Astrocyte (in vitro differentiated cells and primary cell): ENCODE results near the gene KHDC1L. TPM values are rescaled to one million over a fixed set of nuclear protein-coding genes. Genes with fewer than 3 reads are reported as not detected.
"Not testable (repeated sequence)": the region's sequence is repeated elsewhere in the genome, so short reads cannot be mapped to it uniquely, and the experiment has no call there.

Source experiments
- DNase-seq: peaks from one replicate; pipeline ENCODE4 v3.0.0-alpha.2; 2010; ENCODE audit warnings: low read depth
- FAIRE-seq: peaks from 2 replicates; lab custom pipeline; 2011; peaks lifted over from hg19 to GRCh38; lab: Jason Lieb, UNC
- H2AFZ ChIP-seq: 2 replicates; pipeline ENCODE4 v1.6.0; 2012; ENCODE audit warnings: low read depth, low read length, inconsistent platforms
- H3K27ac ChIP-seq: 2 replicates; pipeline ENCODE4 v1.5.1; 2011; ENCODE audit warnings: low read depth, low read length, inconsistent platforms
- H3K27me3 ChIP-seq: 2 replicates; pipeline ENCODE4 v1.6.0; 2011; ENCODE audit warnings: low read length, inconsistent platforms; ENCODE audit not compliant: insufficient read depth
- H3K36me3 ChIP-seq: 2 replicates; pipeline ENCODE4 v1.5.1; 2011; ENCODE audit warnings: low read length, inconsistent platforms; ENCODE audit not compliant: insufficient read depth
- H3K4me1 ChIP-seq: 2 replicates; pipeline ENCODE4 v1.5.1; 2011; ENCODE audit warnings: low read length, inconsistent platforms; ENCODE audit not compliant: insufficient read depth
- H3K4me2 ChIP-seq: 2 replicates; pipeline ENCODE4 v1.6.0; 2012; ENCODE audit warnings: low read length, inconsistent platforms
- H3K4me3 ChIP-seq: 2 replicates; pipeline ENCODE4 v1.5.1; 2011; ENCODE audit warnings: low read depth, mild to moderate bottlenecking, low read length, inconsistent platforms; ENCODE audit not compliant: insufficient read depth
- H3K79me2 ChIP-seq: 2 replicates; pipeline ENCODE4 v1.6.0; 2012; ENCODE audit warnings: mild to moderate bottlenecking, low read length, inconsistent platforms; ENCODE audit not compliant: insufficient read depth
- H3K9ac ChIP-seq: 2 replicates; pipeline ENCODE4 v1.6.0; 2012; ENCODE audit warnings: mild to moderate bottlenecking, low read length, inconsistent platforms
- H3K9me3 ChIP-seq: 2 replicates; pipeline ENCODE4 v1.5.1; 2012; ENCODE audit warnings: low read depth, mild to moderate bottlenecking, low read length, inconsistent platforms; ENCODE audit not compliant: insufficient read depth
- H4K20me1 ChIP-seq: 2 replicates; pipeline ENCODE4 v1.6.0; 2012; ENCODE audit warnings: low read length, inconsistent platforms; ENCODE audit not compliant: insufficient read depth
- H3K27ac Mint-ChIP-seq: one replicate; pipeline ENCODE4 v1.8.0; 2021; ENCODE audit warnings: mild to moderate bottlenecking, mixed read lengths; ENCODE audit not compliant: unreplicated experiment
- H3K27me3 Mint-ChIP-seq: one replicate; pipeline ENCODE4 v1.8.0; 2021; ENCODE audit warnings: low read depth, mixed read lengths; ENCODE audit not compliant: unreplicated experiment
- H3K36me3 Mint-ChIP-seq: one replicate; pipeline ENCODE4 v1.8.0; 2021; ENCODE audit warnings: low read depth, mixed read lengths; ENCODE audit not compliant: unreplicated experiment
- H3K4me1 Mint-ChIP-seq: one replicate; pipeline ENCODE4 v1.8.0; 2021; ENCODE audit warnings: low read depth, mixed read lengths; ENCODE audit not compliant: unreplicated experiment
- H3K4me3 Mint-ChIP-seq: one replicate; pipeline ENCODE4 v1.8.0; 2021; ENCODE audit warnings: mild to moderate bottlenecking, moderate library complexity, mixed read lengths; ENCODE audit not compliant: unreplicated experiment
- H3K9me3 Mint-ChIP-seq: one replicate; pipeline ENCODE4 v1.8.0; 2021; ENCODE audit warnings: mild to moderate bottlenecking, mixed read lengths; ENCODE audit not compliant: unreplicated experiment
- EZH2 ChIP-seq: IDR thresholded peaks from 2 replicates; pipeline ENCODE4 v1.6.1; 2012; ENCODE audit warnings: mild to moderate bottlenecking, low read length, inconsistent platforms; ENCODE audit not compliant: insufficient read depth
- total RNA-seq: library from RNA; stranded (reverse); gene quantifications from 2 replicates; pipeline ENCODE4 v1.2.1, GENCODE V29; 2021
- TF ChIP-seq, protein P1 (sequence below): IDR thresholded peaks from 2 replicates; pipeline ENCODE4 v1.5.1; 2011; ENCODE audit warnings: low read depth, mild to moderate bottlenecking, inconsistent platforms, low read length, moderate library complexity; ENCODE audit not compliant: insufficient read depth

Gene KHDC1L
- total RNA-seq, 1 donor from 2014 or later, result not detected

DNA sequence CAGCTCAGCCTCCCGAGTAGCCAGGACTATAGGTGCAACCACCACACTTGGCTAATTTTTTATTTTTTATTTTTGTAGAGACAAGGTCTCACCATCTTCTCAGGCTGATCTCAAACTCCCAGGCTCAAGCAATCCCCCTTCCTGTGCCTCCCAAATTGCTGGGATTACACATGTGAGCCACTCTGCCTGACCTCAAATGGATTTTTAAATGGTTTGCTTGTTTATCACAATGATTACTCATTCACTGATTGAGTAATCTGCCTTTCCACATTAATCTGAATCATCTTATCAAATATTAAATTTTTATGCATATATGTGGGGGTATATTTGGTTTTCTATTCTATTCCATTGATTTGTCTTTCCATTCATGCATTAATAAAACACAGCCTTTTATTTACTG lies 9.4 kb upstream of the KHDC1L start:
- H3K27ac Mint-ChIP-seq, result no peak overlapping the region
- H3K9me3 Mint-ChIP-seq, result no peaks in the 10 kb centered on the region
- Histone ChIP-seq H3K27ac (no peak overlapping the region), H3K27me3 (no peaks in the 10 kb centered on the region), H3K4me2 (no peak overlapping the region), H3K36me3 (no peaks in the 10 kb centered on the region), H3K79me2 (no peaks in the 10 kb centered on the region), H4K20me1 (no peaks in the 10 kb centered on the region), H3K9me3 (no peaks in the 10 kb centered on the region), H3K4me3 (no peak overlapping the region), H3K9ac (no peak overlapping the region), H3K4me1 (no peaks in the 10 kb centered on the region), H2AFZ (no peak overlapping the region)
- H3K36me3 Mint-ChIP-seq, result no peaks in the 10 kb centered on the region
- H3K27me3 Mint-ChIP-seq, result no peaks in the 10 kb centered on the region
- no peak overlapping the region for H3K4me3 Mint-ChIP-seq
- H3K4me1 Mint-ChIP-seq, result no peaks in the 10 kb centered on the region
- TF ChIP-seq, protein P1, sequence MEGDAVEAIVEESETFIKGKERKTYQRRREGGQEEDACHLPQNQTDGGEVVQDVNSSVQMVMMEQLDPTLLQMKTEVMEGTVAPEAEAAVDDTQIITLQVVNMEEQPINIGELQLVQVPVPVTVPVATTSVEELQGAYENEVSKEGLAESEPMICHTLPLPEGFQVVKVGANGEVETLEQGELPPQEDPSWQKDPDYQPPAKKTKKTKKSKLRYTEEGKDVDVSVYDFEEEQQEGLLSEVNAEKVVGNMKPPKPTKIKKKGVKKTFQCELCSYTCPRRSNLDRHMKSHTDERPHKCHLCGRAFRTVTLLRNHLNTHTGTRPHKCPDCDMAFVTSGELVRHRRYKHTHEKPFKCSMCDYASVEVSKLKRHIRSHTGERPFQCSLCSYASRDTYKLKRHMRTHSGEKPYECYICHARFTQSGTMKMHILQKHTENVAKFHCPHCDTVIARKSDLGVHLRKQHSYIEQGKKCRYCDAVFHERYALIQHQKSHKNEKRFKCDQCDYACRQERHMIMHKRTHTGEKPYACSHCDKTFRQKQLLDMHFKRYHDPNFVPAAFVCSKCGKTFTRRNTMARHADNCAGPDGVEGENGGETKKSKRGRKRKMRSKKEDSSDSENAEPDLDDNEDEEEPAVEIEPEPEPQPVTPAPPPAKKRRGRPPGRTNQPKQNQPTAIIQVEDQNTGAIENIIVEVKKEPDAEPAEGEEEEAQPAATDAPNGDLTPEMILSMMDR, result no peak
- no peak for TF ChIP-seq EZH2
- DNase-seq, result peak; percentile 52
- FAIRE-seq, result no peak

DNA sequence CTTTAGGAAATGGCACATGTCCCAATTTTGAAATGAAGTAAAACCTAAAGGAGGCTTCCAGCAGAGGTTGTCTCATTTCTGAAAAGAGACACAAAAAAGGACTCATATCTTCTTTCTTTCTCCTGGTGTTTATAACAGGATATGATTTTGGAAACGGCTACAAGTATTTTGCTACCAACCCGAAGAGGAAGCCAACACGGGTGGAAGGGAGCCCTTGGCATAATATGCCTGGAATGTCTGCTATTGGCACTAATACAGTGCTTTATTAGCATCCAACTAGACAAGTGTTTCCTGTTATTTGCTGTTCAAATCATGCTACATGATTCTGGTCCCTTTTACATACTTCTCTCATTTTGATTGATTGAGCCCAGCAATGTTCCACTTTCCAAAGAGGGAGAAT lies 8.7 kb upstream of the KHDC1L start:
- not testable (repeated sequence) for DNase-seq, H3K27me3 ChIP-seq, H2AFZ ChIP-seq, H3K79me2 ChIP-seq, H3K4me1 Mint-ChIP-seq, H3K4me2 ChIP-seq, H3K9ac ChIP-seq, H3K36me3 ChIP-seq, H3K4me1 ChIP-seq, H3K4me3 Mint-ChIP-seq, H3K9me3 Mint-ChIP-seq, H3K27ac Mint-ChIP-seq, H3K27me3 Mint-ChIP-seq, H3K27ac ChIP-seq, H3K36me3 Mint-ChIP-seq, H3K4me3 ChIP-seq, H4K20me1 ChIP-seq, H3K9me3 ChIP-seq
- peak; percentile 90 for FAIRE-seq

DNA sequence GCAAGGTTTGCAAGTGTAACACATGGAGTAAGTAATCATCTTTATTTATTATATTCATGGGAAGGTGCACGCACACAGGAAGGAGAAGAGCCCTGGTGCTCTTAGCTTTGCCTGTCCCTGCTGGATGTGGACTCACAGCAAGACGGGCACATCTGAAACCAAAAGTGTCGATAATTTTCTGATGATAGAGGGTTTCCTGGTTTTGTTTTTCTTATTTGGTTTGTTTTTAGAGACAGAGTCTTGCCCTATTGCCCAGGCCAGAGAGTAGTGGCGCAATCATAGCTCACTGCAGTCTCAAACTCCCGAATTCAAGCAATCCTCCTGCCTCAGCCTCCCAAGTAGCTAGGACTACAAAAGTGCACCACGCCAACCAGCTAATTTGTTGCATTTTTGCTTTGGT lies 7.8 kb upstream of the KHDC1L start:
- DNase-seq (no peak), FAIRE-seq (no peak)
- no peaks in the 10 kb centered on the region for H3K79me2 ChIP-seq
- Mint-ChIP-seq H3K27me3 (no peaks in the 10 kb centered on the region), H3K4me1 (no peaks in the 10 kb centered on the region), H3K27ac (no peak overlapping the region), H3K36me3 (no peaks in the 10 kb centered on the region), H3K4me3 (no peak overlapping the region), H3K9me3 (no peaks in the 10 kb centered on the region)
- H3K4me2 ChIP-seq, result no peak overlapping the region
- no peaks in the 10 kb centered on the region for H3K36me3 ChIP-seq
- no peaks in the 10 kb centered on the region for H3K4me1 ChIP-seq
- H3K9me3 ChIP-seq, result no peaks in the 10 kb centered on the region
- H4K20me1 ChIP-seq, result no peaks in the 10 kb centered on the region
- no peak overlapping the region for H3K27ac ChIP-seq
- H3K27me3 ChIP-seq, result no peaks in the 10 kb centered on the region
- no peak for TF ChIP-seq EZH2
- no peak overlapping the region for H3K9ac ChIP-seq
- no peak overlapping the region for H3K4me3 ChIP-seq
- H2AFZ ChIP-seq, result no peak overlapping the region

DNA sequence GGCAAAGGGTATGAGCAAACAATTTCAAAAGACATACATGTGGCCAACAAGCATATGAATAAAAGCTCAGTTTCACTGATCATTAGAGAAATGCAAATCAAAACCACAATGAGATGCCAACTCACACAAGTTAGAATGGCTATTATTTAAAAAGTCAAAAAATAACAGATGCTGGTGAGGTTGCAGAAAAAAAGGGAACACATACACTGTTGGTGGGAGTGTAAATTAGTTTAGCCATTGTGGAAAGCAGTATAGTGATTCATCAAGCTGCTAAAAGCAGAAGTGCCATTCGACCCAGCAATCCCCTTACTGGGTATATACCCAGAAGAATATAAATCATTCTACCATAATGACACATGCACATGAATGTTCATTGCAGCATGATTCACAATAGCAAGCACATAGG lies 6.7 kb upstream of the KHDC1L start:
- H3K36me3 Mint-ChIP-seq, result no peaks in the 10 kb centered on the region

More for the DNA sequence above, 6.7 kb upstream of the KHDC1L start:
- Histone ChIP-seq H3K36me3 (no peaks in the 10 kb centered on the region), H3K4me3 (no peak overlapping the region), H3K4me2 (no peak overlapping the region), H2AFZ (no peak overlapping the region), H3K79me2 (no peaks in the 10 kb centered on the region), H3K9ac (no peak overlapping the region), H4K20me1 (no peaks in the 10 kb centered on the region), H3K27ac (no peak overlapping the region), H3K4me1 (no peaks in the 10 kb centered on the region), H3K9me3 (no peaks in the 10 kb centered on the region), H3K27me3 (no peaks in the 10 kb centered on the region)
- Mint-ChIP-seq H3K4me3 (no peak overlapping the region), H3K4me1 (no peaks in the 10 kb centered on the region), H3K27me3 (no peaks in the 10 kb centered on the region), H3K9me3 (no peaks in the 10 kb centered on the region), H3K27ac (no peak overlapping the region)
- FAIRE-seq (no peak), DNase-seq (no peak)
- TF ChIP-seq EZH2, result no peak
- TF ChIP-seq, protein P1, result no peak
